PC-9 (cell line): ENCODE measurements around the gene JADE1.

Experiments
- EZH2 ChIP-seq: fragments of 200-600 bp; sonication (generic); IDR thresholded peaks from 2 replicates; pipeline ENCODE4 v1.8.0; 2017; ENCODE audit warnings: antibody characterized with exemption, low read depth
- TF ChIP-seq, protein P1 (sequence below): fragments of 200-600 bp; sonication (generic); conservative IDR thresholded peaks from 2 replicates; pipeline ENCODE4 v1.6.1; 2017; ENCODE audit warnings: mixed run types, antibody characterized with exemption, mild to moderate bottlenecking, moderate library complexity

DNA sequence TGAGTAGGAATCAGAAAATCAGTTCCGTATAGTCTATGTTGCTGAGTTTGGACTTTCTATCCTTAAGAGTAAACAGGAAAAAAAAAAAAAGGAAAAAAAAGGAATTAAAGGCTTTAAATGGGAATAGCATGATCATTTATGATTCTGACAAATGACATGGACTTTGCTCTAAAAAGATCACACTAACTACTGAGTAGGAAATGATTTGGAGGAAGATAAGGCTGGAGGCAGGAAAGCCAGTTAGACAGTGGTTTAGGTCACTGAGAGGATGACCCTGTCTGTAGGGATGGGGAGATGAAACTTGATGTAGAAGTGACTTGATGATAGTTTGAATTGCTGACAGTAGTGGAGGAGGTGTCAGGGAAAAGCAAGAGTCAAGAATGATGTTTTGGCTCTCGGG is 9.2 kb upstream of the JADE1 start:
- TF ChIP-seq, protein P1, sequence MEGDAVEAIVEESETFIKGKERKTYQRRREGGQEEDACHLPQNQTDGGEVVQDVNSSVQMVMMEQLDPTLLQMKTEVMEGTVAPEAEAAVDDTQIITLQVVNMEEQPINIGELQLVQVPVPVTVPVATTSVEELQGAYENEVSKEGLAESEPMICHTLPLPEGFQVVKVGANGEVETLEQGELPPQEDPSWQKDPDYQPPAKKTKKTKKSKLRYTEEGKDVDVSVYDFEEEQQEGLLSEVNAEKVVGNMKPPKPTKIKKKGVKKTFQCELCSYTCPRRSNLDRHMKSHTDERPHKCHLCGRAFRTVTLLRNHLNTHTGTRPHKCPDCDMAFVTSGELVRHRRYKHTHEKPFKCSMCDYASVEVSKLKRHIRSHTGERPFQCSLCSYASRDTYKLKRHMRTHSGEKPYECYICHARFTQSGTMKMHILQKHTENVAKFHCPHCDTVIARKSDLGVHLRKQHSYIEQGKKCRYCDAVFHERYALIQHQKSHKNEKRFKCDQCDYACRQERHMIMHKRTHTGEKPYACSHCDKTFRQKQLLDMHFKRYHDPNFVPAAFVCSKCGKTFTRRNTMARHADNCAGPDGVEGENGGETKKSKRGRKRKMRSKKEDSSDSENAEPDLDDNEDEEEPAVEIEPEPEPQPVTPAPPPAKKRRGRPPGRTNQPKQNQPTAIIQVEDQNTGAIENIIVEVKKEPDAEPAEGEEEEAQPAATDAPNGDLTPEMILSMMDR, result no peak
- no peak for TF ChIP-seq EZH2
